Lung (tissue), 12 donors: ENCODE measurements around the gene PIP5K1C. TPM values are rescaled to one million over a fixed set of nuclear protein-coding genes. Genes with fewer than 3 reads are reported as not detected.
"Not testable (repeated sequence)": the region's sequence is repeated elsewhere in the genome, so short reads cannot be mapped to it uniquely, and the experiment has no call there.

Experiments
- ATAC-seq: fragments of 200-7000 bp; cut with Tn5 transposase; one replicate; pipeline ENCODE4 v1.9.1; 2020; ENCODE audit warnings: moderate number of reproducible peaks; ENCODE audit not compliant: insufficient read depth, low FRiP score
- DNase-seq, 3 donors: peaks; one replicate each; pipeline ENCODE4 v3.0.0-alpha.2; 2013 to 2017
- H3K27ac ChIP-seq, 2 donors: one replicate each; pipeline ENCODE4 v1.5.1; 2013; ENCODE audit warnings: mild to moderate bottlenecking in 2 of 2, moderate library complexity in 2 of 2, control low read depth in 1 of 2, inconsistent platforms in 1 of 2, low read depth in 1 of 2, low read length in 1 of 2
- H3K27me3 ChIP-seq, 3 donors: one replicate each; pipeline ENCODE4 v1.5.1; 2013; ENCODE audit warnings: low read length in 2 of 3; ENCODE audit not compliant: control insufficient read depth in 3 of 3, insufficient read depth in 3 of 3
- H3K36me3 ChIP-seq, 4 donors: one replicate each; pipeline ENCODE4 v1.5.1; 2013; ENCODE audit warnings: low read length in 4 of 4, mild to moderate bottlenecking in 1 of 4, moderate library complexity in 1 of 4; ENCODE audit not compliant: control insufficient read depth in 4 of 4, insufficient read depth in 4 of 4
- H3K4me1 ChIP-seq, 5 donors: one replicate each; pipeline ENCODE4 v1.5.1; 2013; ENCODE audit warnings: low read length in 5 of 5, mild to moderate bottlenecking in 2 of 5, moderate library complexity in 1 of 5; ENCODE audit not compliant: control insufficient read depth in 5 of 5, insufficient read depth in 5 of 5
- H3K4me3 ChIP-seq: one replicate; pipeline ENCODE4 v1.5.1; 2013; ENCODE audit warnings: mild to moderate bottlenecking, control low read depth, moderate library complexity
- H3K9ac ChIP-seq, 2 donors: one replicate each; pipeline ENCODE4 v1.5.1; 2013; ENCODE audit warnings: low read length in 2 of 2, control low read depth in 1 of 2; ENCODE audit not compliant: insufficient read depth in 1 of 2
- H3K9me3 ChIP-seq, 4 donors: one replicate each; pipeline ENCODE4 v1.5.1; 2013; ENCODE audit warnings: low read length in 3 of 4, mild to moderate bottlenecking in 1 of 4, moderate library complexity in 1 of 4; ENCODE audit not compliant: control insufficient read depth in 4 of 4, insufficient read depth in 3 of 4
- WGBS, 2 donors: extraction: QIAGEN DNeasy Blood & Tissue Kit; methylation state at CpG; one replicate each; pipeline ENCODE4 v1.1.7; 2013; 5-methylcytosine and 5-hydroxymethylcytosine counted together
- polyA plus RNA-seq, 2 donors: library from polyadenylated mRNA; stranded (reverse); fragments of 200-250 nt; gene quantifications; one replicate each; pipeline ENCODE4 v1.2.1, GENCODE V29; 2013
- total RNA-seq, 2 donors: library from RNA; depleted of rRNA in 1 of 2; stranded (reverse); fragments of >200 nt in 1 of 2; gene quantifications; one replicate each; pipeline ENCODE4 v1.2.1, GENCODE V29; 2014 to 2021
- TF ChIP-seq, protein P1 (sequence below): IDR thresholded peaks from 2 replicates; pipeline ENCODE4 v1.5.1; 2012; ENCODE audit warnings: mild to moderate bottlenecking; ENCODE audit errors: control extremely low read depth, extremely low read depth
- donor health status: control.
- donor health status: control.
- donor health status: Bipolar disorder and iron deficiency.
- donor health status: healthy.
- donor health status: DM: yes; HTN: yes; CAD: no.

PIP5K1C gene
- total and polyA plus RNA-seq, 4 donors, result 16.3 to 39.4 (median 20.5) TPM

DNA sequence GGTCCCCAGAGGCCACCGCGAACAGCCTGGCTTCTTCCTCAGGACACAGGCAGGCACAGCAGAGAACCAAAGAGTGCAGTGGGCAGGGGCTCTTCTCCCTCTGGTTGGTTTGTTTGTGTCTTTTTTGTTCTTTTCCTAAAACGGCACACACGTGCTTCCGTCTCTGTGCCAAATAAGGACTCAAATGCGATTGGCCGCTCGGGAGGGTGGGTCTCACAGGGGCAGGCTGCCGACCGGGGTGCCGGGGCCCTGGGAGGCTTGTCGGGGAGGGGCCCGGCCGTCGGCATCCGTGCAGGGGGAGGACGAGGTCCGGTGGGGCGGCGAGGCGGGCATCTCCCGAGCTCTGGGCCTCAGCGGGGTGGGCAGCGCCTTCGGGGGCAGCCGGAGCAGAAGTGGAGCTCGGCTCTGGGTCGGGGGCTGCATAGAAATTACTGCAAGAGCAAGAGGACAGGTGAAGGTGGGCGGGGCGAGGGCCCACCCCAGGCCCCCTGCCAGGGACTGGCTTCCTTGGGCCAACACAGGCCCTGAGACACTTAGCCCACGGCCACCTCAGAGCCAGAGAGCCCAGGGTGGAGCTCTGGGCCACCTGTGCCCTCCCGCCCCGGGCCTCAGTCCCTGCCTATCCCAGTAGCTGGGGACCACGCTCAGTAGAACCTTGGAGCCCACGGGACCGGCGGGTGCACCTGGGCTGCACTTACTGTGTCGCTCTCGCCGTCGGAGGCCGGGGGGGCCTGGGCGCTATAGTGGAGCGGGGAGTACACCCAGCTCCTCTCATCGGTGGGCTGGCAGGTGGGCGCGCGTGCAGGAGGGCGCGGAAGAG is 67.3 kb downstream of the PIP5K1C start:
- no peak overlapping the region for H3K9ac ChIP-seq
- WGBS, 2 donors, result 92 to 95% methylated on average over 48 to 50 of the region's 50 CpGs
- TF ChIP-seq, protein P1, sequence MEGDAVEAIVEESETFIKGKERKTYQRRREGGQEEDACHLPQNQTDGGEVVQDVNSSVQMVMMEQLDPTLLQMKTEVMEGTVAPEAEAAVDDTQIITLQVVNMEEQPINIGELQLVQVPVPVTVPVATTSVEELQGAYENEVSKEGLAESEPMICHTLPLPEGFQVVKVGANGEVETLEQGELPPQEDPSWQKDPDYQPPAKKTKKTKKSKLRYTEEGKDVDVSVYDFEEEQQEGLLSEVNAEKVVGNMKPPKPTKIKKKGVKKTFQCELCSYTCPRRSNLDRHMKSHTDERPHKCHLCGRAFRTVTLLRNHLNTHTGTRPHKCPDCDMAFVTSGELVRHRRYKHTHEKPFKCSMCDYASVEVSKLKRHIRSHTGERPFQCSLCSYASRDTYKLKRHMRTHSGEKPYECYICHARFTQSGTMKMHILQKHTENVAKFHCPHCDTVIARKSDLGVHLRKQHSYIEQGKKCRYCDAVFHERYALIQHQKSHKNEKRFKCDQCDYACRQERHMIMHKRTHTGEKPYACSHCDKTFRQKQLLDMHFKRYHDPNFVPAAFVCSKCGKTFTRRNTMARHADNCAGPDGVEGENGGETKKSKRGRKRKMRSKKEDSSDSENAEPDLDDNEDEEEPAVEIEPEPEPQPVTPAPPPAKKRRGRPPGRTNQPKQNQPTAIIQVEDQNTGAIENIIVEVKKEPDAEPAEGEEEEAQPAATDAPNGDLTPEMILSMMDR, result no peak

DNA sequence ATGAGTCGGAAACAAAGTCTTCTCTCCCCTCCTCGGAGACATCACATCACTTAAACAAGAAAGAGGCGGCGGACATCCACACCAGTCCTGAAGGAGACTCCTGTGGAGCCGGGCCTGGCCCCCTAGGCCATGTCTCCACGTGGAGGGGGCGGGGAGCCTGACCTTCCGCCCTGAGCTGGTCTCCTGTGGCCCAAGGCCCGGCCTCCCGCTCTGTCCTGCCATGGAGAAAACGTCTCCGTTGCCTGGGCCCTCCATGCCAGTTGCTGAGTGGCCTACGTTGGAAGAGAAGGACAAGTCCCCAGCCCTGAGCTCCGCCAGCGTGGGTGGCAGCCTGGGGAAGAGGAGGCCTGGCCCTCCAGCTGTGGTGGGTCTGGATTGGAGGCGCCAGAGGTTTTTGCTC is 68.2 kb downstream of the PIP5K1C start:
- H3K4me1 ChIP-seq, result no peaks in the 10 kb centered on the region
- TF ChIP-seq, protein P1, result no peak
- 91 to 94% methylated on average over 16 of the region's 16 CpGs for WGBS, 2 donors
- H3K9ac ChIP-seq, result no peak overlapping the region
- peaks cover 0 to 44% (median 5%) of the 10 kb centered on the region in 4 donors for H3K36me3 ChIP-seq
- no peaks in the 10 kb centered on the region for H3K27me3 ChIP-seq
- H3K27ac ChIP-seq, result no peak overlapping the region
- no peak for ATAC-seq
- no peak for DNase-seq
- no peaks in the 10 kb centered on the region for H3K9me3 ChIP-seq
- no peak overlapping the region for H3K4me3 ChIP-seq

More for the DNA sequence above, 67.3 kb downstream of the PIP5K1C start:
- ATAC-seq (no peak), DNase-seq (no peak)
- Histone ChIP-seq H3K36me3 (peaks cover 0 to 52% (median 7%) of the 10 kb centered on the region in 4 donors), H3K4me1 (no peaks in the 10 kb centered on the region), H3K4me3 (no peak overlapping the region), H3K27me3 (no peaks in the 10 kb centered on the region), H3K9me3 (no peaks in the 10 kb centered on the region), H3K27ac (no peak overlapping the region)

DNA sequence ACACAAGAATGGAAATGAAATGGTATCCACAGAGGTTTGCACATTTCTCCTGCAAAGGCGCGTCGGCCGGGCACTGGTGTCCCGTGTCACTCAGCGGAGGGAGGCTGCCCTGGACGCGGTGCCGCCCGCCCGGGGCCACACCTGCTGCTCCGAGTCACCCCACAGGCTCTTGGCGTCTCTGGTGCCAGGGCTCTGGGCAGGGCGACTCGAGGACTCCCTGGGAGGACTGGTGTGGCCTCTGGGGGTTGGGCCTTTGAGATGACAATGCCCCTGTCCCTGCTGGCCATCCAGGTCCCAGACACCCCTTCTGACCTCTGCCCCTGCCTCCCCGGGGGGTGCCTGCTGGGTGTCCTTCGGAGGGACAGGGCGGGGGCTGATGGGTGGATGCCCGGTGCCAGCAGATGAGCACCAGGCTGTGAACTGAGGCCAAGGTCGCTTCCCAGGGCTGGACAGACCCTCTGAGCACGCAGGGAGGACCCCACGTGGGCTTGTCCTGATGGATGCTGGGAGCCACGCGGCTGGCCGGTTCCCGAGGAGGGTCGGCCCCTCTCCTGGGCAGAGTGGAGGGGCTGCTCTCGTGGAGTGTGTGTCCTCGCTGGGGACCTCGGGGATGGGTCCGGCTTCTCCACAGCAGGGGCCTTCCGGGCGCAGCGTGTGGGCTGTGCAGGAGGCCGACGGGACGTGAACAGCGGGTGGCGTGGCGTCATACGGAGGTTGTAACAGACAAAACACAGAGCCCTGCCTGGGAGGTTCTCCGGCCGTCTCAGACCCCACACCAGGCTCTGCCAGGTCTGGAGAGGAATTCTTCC is 69.0 kb downstream of the PIP5K1C start:
- no peak overlapping the region for H3K9ac ChIP-seq
- WGBS, 2 donors, result 93 to 95% methylated on average over 43 of the region's 43 CpGs

DNA sequence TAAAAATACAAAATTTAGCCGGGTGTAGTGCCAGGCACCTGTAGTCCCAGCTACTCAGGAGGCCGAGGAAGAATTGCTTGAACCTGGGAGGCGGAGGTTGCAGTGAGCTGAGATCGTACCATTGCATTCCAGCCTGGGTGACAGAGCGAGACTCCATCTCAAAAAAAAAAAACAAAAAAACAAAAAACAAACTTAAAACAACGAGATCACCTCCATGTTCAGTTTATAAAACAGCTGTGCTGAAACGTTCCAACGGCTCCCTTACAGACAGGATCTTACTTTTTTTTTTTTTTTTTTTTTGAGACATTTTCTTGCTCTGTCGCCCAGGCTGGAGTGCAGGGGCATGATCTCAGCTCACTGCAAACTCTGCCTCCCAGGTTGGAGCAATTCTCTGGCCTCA is 71.5 kb downstream of the PIP5K1C start:
- DNase-seq, H3K4me3 ChIP-seq, H3K27me3 ChIP-seq, ATAC-seq, H3K9ac ChIP-seq, H3K27ac ChIP-seq, H3K9me3 ChIP-seq: not testable (repeated sequence)
- WGBS, 2 donors, result 77 to 82% methylated on average over 9 of the region's 9 CpGs
- Histone ChIP-seq H3K36me3 (peaks cover 0 to 29% (median 3%) of the 10 kb centered on the region in 4 donors), H3K4me1 (peaks cover 3 to 11% (median 8%) of the 10 kb centered on the region in 5 donors)

More for the DNA sequence above, 69.0 kb downstream of the PIP5K1C start:
- Histone ChIP-seq H3K36me3 (peaks cover 0 to 35% (median 5%) of the 10 kb centered on the region in 4 donors), H3K4me1 (no peaks in the 10 kb centered on the region), H3K27ac (no peak overlapping the region), H3K27me3 (no peaks in the 10 kb centered on the region), H3K9me3 (no peaks in the 10 kb centered on the region), H3K4me3 (no peak overlapping the region)
- ATAC-seq (no peak), DNase-seq (no peak)
- TF ChIP-seq, protein P1, result no peak
